Fibroblast of the conjunctiva (primary cell): ENCODE measurements around the gene ATXN7L3B.

ENCODE experiments used
- DNase-seq: peaks from one replicate; pipeline ENCODE4 v3.0.0-alpha.2; 2010; ENCODE audit warnings: low read depth

ATXN7L3B gene

GRCh38 chr12:74551291-74551690 is 13.7 kb downstream of the ATXN7L3B start:
- no peak for DNase-seq

GRCh38 chr12:74552201-74552600 is 14.6 kb downstream of the ATXN7L3B start:
- DNase-seq: no peak

- DNase-seq: no peak
Measured at GRCh38 chr12:74559728-74560127, 22.1 kb downstream of the ATXN7L3B start.

GRCh38 chr12:74563927-74564326 is 26.3 kb downstream of the ATXN7L3B start:
- DNase-seq: no peak

GRCh38 chr12:74578486-74578885 is 40.9 kb downstream of the ATXN7L3B start:
- DNase-seq: no peak

GRCh38 chr12:74579446-74579845 is 41.8 kb downstream of the ATXN7L3B start:
- no peak for DNase-seq

GRCh38 chr12:74579981-74580380 is 42.3 kb downstream of the ATXN7L3B start:
- DNase-seq: no peak

- DNase-seq: no peak
Measured at GRCh38 chr12:74581439-74581838, 43.8 kb downstream of the ATXN7L3B start.

GRCh38 chr12:74584483-74585062 is 46.9 kb downstream of the ATXN7L3B start:
- no peak for DNase-seq

GRCh38 chr12:74586251-74586650 is 48.6 kb downstream of the ATXN7L3B start:
- no peak for DNase-seq
